ENCODE results near the gene DZANK1.
"Not testable (repeated sequence)": the region's sequence is repeated elsewhere in the genome, so short reads cannot be mapped to it uniquely, and the experiment has no call there.

DZANK1 gene

DNA sequence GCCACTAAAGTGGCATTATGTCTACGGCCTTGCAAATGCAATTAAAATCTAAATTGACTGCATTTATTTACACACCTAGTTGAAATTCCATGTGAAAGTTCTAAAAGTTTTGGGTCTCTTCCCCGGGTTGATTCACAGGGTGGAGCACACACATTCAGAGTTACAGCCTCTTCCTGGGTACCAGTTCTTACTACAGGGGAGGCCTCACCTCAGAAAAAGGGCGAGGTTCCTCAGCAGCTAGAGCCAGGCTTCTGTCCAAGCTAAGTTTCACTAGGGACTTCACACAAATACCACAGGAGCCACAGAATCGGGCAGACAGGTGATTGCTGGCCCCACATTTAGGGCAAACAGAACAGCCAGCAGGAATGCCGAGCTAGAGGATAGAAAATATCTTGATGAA, 52.7 kb downstream of the DZANK1 start:
- Mint-ChIP-seq H3K27me3 (no peaks in the 10 kb centered on the region), H3K4me3 (no peak overlapping the region), H3K4me1 (ENCODE audit: low read depth) (peaks cover 4% of the 10 kb centered on the region), H3K9me3 (no peaks in the 10 kb centered on the region), H3K36me3 (ENCODE audit: low read depth) (no peaks in the 10 kb centered on the region), H3K27ac (no peak overlapping the region)
- DNase-seq: no peak

DNA sequence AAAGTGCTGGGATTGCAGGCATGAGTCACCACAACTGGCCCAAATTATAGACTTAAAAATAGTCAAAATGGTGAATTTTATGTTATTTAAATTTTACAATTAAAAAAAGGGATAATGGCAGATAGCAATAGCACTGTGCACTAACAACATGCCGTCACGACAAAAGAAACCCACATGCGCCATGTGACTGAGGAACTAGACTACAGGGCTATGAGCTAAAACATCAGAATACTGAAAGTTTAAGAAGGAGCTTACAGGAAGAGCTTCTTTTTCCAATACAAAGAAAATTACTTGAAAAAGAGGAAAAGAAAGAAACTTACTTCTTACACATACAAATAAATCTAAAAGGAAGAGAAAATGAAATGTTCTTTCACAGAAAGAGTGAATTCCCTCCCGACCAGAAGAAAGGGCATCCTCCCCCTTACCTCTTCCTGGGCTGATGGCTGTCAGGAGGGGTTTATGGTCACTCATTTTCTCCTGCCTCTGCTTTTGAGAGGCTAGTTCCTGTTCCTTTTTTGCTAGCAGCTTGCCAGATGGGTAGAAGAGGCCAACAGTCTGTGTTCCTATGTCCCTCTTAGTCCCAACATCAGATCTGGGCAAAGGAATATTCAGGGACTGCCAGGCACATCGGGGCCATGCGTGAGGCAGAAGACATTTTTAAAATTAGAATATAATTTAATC, 54.5 kb downstream of the DZANK1 start:
- Mint-ChIP-seq H3K27me3 (no peaks in the 10 kb centered on the region), H3K36me3 (ENCODE audit: low read depth) (no peaks in the 10 kb centered on the region), H3K4me3 (no peak overlapping the region), H3K27ac (no peak overlapping the region), H3K9me3 (no peaks in the 10 kb centered on the region), H3K4me1 (ENCODE audit: low read depth) (peaks cover 4% of the 10 kb centered on the region)
- no peak for DNase-seq

DNA sequence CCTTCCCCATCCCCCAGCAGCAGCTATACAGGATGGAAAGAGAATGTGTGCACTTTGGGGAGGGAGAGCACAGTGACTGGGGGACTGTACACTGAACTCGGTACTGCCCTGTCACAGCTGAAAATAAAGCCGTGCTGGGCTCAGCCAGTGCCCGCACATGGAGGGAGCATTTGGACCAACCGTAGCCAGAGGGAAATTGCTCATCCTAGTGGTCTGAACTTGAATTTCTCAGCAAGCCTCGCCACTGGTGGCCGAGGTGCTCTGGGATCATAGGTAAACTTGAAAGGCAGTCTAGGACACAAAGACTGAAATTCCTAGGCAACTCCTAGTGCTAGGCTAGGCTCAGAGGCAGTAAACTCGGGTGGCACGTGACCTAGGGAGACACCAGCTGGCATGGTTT, 61.0 kb downstream of the DZANK1 start:
- Mint-ChIP-seq H3K4me1 (ENCODE audit: low read depth) (no peaks in the 10 kb centered on the region), H3K27ac (no peak overlapping the region), H3K4me3 (no peak overlapping the region), H3K9me3 (peaks cover 3% of the 10 kb centered on the region), H3K36me3 (ENCODE audit: low read depth) (peaks cover 28% of the 10 kb centered on the region), H3K27me3 (no peaks in the 10 kb centered on the region)
- DNase-seq: no peak

DNA sequence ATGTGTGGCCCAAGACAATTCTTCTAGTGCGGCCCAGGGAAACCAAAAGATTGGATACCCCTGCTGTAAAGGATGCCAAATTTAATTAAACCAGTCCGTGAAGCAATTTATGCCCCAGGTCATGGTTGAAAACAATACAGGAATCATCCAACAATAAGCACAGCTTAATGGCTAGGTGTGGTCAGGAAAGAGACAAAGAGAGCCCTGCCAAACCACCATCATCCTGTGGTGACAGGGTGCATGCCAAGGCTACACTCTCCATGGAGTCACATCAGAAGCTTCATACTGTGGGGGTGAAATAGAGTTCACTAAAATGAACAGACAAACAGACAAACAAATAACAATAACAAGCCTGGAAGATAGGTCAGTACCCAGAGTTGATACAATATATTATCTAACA, 62.7 kb downstream of the DZANK1 start:
- peaks cover 28% of the 10 kb centered on the region for H3K36me3 Mint-ChIP-seq (ENCODE audit: low read depth)
- H3K4me1 Mint-ChIP-seq (ENCODE audit: low read depth): no peaks in the 10 kb centered on the region
- H3K4me3 Mint-ChIP-seq: no peak overlapping the region
- H3K27ac Mint-ChIP-seq: no peak overlapping the region
- peaks cover 3% of the 10 kb centered on the region for H3K9me3 Mint-ChIP-seq
- DNase-seq: no peak
- no peaks in the 10 kb centered on the region for H3K27me3 Mint-ChIP-seq

DNA sequence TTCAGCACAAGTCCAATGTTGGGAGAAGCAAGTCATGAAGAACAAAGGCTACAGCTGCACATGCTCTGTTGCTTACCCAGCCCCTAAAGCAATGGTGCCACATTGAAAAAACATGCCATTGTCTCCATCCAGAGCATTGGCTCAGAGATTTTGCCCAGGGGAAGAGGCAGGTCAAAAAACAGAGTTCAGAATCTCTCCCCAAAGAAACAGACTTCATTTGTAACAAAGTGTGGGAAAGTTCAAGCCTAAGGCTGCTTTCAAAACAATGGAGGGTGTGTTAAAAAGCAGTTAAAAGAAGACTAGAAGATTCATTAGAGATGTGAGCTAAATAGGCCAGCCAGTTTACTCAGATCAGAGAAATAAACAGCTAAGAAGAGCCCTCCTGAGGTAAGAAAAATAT, 63.6 kb downstream of the DZANK1 start:
- Mint-ChIP-seq H3K9me3 (peaks cover 3% of the 10 kb centered on the region), H3K27me3 (no peaks in the 10 kb centered on the region), H3K4me1 (ENCODE audit: low read depth) (no peaks in the 10 kb centered on the region), H3K4me3 (no peak overlapping the region), H3K36me3 (ENCODE audit: low read depth) (peaks cover 31% of the 10 kb centered on the region), H3K27ac (no peak overlapping the region)
- no peak for DNase-seq

DNA sequence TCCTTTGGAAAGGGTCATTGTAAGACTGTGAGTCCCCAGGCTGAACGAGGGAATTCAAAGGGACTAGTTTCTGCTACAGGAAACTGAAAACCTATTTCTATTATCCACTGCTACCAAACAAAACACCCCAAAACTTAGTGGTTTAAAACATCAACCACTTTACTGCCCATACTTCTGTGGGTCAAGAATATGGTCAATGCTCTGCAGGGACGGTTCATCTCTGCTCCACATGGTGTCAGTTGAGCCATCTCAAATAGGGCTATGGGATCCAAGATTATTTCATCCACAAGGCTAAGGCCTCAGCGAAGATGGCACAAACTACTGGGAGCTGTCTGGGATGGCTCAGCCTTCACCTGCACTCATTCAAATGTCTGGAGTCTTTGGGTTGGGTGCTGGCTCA, 65.5 kb downstream of the DZANK1 start:
- Mint-ChIP-seq H3K27ac (no peak overlapping the region), H3K36me3 (ENCODE audit: low read depth) (peaks cover 33% of the 10 kb centered on the region)

DNA sequence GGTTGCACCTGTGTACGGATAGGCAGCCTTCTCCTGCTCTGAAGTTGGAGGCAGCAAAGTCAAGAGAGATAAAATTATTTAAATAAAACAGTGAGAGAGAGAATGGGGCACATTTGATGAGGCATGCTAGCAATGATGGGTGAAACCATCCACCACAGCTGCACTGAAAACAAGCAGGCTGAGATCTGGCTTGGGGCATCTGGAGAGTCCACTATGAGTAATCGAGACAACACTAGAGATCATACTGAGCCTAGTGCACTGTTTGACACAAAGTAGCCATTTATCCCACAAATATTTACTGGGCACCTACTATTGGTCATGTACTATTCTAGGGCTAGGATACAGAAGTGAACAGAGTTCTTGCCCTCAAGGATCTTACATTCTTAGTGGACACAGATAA, 66.4 kb downstream of the DZANK1 start:
- Mint-ChIP-seq H3K4me3 (no peak overlapping the region), H3K27me3 (no peaks in the 10 kb centered on the region), H3K4me1 (ENCODE audit: low read depth) (no peaks in the 10 kb centered on the region), H3K27ac (no peak overlapping the region), H3K36me3 (ENCODE audit: low read depth) (peaks cover 29% of the 10 kb centered on the region), H3K9me3 (peaks cover 3% of the 10 kb centered on the region)
- no peak for DNase-seq

More for the DNA sequence above, 65.5 kb downstream of the DZANK1 start:
- H3K4me1 Mint-ChIP-seq (ENCODE audit: low read depth): no peaks in the 10 kb centered on the region
- H3K27me3 Mint-ChIP-seq: no peaks in the 10 kb centered on the region
- no peak for DNase-seq
- peaks cover 3% of the 10 kb centered on the region for H3K9me3 Mint-ChIP-seq
- no peak overlapping the region for H3K4me3 Mint-ChIP-seq

DNA sequence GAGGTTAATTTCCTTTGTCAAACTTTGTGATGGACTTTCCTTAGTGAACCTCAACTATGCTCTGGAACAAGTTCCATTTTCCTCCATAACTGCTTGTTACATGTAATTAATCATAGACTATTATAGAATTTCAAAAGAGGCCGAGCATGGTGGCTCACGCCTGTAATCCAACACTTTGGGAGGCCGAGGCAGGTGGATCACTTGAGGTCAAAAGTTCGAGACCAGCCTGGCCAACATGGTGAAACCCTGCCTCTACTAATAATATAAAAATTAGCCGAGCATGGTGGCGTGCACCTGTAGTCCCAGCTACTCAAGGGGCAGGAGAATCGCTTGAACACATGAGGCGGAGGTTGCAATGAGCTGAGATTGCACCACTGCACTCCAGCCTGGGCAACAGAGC, 68.1 kb downstream of the DZANK1 start:
- DNase-seq; H3K27me3 Mint-ChIP-seq; H3K4me1 Mint-ChIP-seq (ENCODE audit: low read depth); H3K27ac Mint-ChIP-seq; H3K4me3 Mint-ChIP-seq; H3K9me3 Mint-ChIP-seq: not testable (repeated sequence)
- H3K36me3 Mint-ChIP-seq (ENCODE audit: low read depth): peaks cover 20% of the 10 kb centered on the region

DNA sequence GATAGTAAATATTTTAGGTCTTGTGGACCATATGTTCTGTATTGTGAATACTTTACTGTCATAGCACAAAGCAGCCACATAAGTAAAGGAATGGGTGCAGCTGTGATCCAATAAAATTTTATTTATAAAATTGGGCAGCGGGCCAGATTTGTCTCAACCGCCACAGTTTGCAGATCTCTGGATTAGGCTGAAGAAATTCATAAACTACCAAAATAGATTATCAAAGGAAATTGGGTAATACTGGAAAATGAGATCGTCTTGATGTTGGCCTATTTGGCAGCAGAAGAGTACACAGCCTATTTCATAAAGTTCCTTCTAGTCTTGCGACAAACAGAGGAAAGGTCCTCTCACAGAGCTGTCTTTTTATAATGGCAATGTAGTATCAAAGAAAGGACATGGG, 69.8 kb downstream of the DZANK1 start:
- Mint-ChIP-seq H3K36me3 (ENCODE audit: low read depth) (peaks cover 15% of the 10 kb centered on the region), H3K4me1 (ENCODE audit: low read depth) (no peaks in the 10 kb centered on the region), H3K4me3 (no peak overlapping the region), H3K9me3 (no peaks in the 10 kb centered on the region), H3K27me3 (no peaks in the 10 kb centered on the region), H3K27ac (no peak overlapping the region)
- DNase-seq: no peak

DNA sequence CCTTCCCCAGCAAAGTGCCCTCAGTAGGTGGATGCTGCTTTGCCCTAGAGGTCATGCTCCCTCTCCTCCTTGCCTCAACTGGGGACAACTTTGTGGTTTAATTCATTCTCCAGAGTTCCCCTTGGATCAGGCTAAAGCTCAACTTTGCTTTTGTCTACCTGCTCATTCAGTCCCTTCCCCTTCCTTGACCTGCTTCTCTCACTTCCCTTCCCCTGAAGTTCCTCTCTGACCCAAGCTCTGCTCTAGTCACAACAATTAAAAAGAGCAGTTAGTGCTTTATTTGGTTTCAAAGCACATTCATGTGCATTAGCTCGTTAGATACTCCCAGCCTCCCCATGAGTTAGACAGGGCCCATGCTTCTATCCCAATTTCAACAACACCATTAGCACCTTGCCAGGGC, 71.3 kb downstream of the DZANK1 start:
- DNase-seq: no peak
- Mint-ChIP-seq H3K4me1 (ENCODE audit: low read depth) (no peaks in the 10 kb centered on the region), H3K27me3 (no peaks in the 10 kb centered on the region), H3K4me3 (no peak overlapping the region), H3K9me3 (no peaks in the 10 kb centered on the region), H3K27ac (no peak overlapping the region), H3K36me3 (ENCODE audit: low read depth) (peaks cover 5% of the 10 kb centered on the region)

DNA sequence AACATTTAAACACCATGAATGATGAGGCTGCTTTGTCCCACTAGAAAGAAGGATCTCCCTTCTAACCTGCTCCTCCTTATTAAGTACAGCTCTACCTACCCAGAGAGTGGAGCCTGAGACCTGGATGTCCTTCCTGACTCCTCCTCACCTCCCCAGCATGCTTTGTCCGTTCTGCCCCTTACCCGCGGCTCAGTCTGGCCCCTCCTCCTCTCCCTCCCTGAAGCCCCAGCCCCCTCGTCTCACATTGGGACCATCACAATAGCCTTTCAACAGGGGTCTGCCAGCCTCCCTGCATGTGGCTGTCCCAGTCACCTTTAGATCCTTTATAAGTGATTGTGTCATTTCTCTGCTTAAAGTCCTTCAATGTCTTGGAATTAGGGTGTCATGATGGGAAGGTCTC, 72.5 kb downstream of the DZANK1 start:
- no peak overlapping the region for H3K4me3 Mint-ChIP-seq
- H3K4me1 Mint-ChIP-seq (ENCODE audit: low read depth): no peaks in the 10 kb centered on the region
- H3K27ac Mint-ChIP-seq: no peak overlapping the region
- no peaks in the 10 kb centered on the region for H3K27me3 Mint-ChIP-seq
- peaks cover 5% of the 10 kb centered on the region for H3K36me3 Mint-ChIP-seq (ENCODE audit: low read depth)
- no peaks in the 10 kb centered on the region for H3K9me3 Mint-ChIP-seq
- DNase-seq: no peak

DNA sequence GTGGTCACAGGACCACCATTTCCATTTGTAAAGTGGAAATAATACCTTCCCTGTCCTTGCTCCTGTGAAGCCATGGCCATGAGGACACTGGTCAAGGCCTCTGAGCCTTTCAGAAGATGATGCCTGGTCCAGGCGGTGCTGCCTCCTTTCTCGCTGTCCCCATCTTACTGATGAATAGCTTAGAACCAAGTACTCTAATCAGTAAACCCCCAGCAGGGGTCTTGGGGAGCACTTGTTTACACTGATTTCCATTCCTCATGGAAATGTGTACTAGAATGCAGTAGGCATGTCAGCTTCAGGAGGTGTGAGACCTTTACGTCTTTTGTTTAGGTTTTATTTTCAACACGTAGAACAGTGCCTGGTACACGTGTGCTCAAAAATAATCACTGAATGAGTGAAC, 75.1 kb downstream of the DZANK1 start:
- no peak for DNase-seq
- no peaks in the 10 kb centered on the region for H3K4me1 Mint-ChIP-seq (ENCODE audit: low read depth)
- H3K9me3 Mint-ChIP-seq: no peaks in the 10 kb centered on the region
- H3K36me3 Mint-ChIP-seq (ENCODE audit: low read depth): peaks cover 4% of the 10 kb centered on the region
- no peak overlapping the region for H3K4me3 Mint-ChIP-seq
- H3K27me3 Mint-ChIP-seq: no peaks in the 10 kb centered on the region
- H3K27ac Mint-ChIP-seq: no peak overlapping the region

DNA sequence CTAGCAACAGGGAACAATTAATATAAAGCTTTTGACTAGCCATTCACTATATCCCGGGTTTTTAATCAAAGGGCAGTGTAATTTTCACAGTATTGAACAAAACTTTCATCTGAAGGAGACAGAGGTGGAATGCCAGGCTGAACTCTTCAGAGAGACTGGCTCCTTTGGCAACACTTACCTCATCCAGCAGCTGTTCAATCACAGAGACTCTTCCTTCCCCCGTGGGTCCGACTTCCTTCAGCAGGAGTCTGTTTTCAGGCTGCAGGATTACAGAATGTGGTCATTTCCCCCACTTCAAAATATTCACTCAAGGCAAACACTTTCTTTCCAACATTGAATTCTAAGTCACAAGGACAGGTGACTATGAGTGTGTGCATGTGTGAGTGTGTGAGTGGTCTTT, 76.6 kb downstream of the DZANK1 start:
- no peak for DNase-seq
- Mint-ChIP-seq H3K27ac (no peak overlapping the region), H3K4me3 (no peak overlapping the region), H3K9me3 (no peaks in the 10 kb centered on the region), H3K27me3 (no peaks in the 10 kb centered on the region), H3K36me3 (ENCODE audit: low read depth) (peaks cover 4% of the 10 kb centered on the region), H3K4me1 (ENCODE audit: low read depth) (no peaks in the 10 kb centered on the region)

DNA sequence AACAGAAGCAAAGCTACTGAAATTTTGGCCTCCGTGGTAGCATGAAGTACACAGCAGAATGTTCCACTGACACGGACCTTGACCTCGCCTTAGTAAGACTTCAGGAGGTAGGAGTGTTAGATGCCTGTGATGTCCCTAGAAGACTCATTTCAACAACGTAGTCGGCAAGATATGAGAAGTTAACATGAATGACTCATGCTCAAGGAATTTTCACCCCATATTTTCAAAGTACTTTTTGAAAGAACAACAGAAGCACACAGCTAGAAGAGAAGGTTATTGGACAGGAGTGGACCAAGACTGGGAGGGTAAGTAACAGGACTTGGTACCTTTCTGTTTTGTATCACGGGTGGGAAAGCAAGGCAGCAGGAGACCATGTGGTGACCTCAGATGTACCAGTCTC, 78.0 kb downstream of the DZANK1 start:
- Mint-ChIP-seq H3K4me1 (ENCODE audit: low read depth) (no peaks in the 10 kb centered on the region), H3K27me3 (no peaks in the 10 kb centered on the region), H3K4me3 (no peak overlapping the region), H3K9me3 (no peaks in the 10 kb centered on the region), H3K36me3 (ENCODE audit: low read depth) (peaks cover 5% of the 10 kb centered on the region), H3K27ac (no peak overlapping the region)
- no peak for DNase-seq

DNA sequence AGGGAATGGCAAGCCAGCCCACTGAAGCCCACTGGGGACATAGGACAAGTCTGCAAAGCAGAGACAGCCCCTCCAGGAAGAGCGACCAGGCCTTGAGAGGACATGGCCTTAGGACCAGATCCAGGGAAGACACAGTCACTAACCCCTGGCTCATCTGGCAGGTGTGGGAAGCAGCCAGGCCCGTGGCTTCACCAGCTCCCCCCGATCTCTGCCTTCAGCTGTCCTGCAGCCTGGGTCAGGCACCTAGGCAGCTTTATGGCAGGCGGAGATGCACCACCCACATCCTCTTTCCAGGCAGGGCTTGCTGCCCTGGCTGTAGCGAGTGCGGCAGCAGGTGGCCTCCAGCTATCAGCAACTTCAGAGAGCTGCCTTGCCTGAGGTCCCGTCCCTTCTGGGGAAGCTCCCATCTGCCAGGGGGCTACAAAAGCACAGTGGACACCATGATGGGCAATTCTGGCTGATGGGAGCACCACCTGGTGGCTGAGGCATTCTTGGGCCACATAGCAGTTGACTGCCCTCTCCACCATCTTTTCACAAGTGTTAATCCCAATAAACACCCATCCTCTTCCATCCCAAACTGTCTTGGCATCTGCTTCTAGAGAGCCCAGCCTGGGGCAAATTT, 85.8 kb downstream of the DZANK1 start:
- H3K4me1 Mint-ChIP-seq (ENCODE audit: low read depth): no peaks in the 10 kb centered on the region
- H3K36me3 Mint-ChIP-seq (ENCODE audit: low read depth): peaks cover 2% of the 10 kb centered on the region
- no peak overlapping the region for H3K4me3 Mint-ChIP-seq
- H3K27me3 Mint-ChIP-seq: no peaks in the 10 kb centered on the region
- no peaks in the 10 kb centered on the region for H3K9me3 Mint-ChIP-seq
- DNase-seq: no peak
- no peak overlapping the region for H3K27ac Mint-ChIP-seq

Data from activated T-cell treated with anti-CD3 and anti-CD28 coated beads, Interleukin-2, amount 50 U/mL, for 24 hours (primary cell).